Astrocyte of the spinal cord (primary cell): ENCODE measurements around the gene F2.

Experiments used
- DNase-seq: peaks from one replicate; pipeline ENCODE4 v3.0.0; 2011; ENCODE audit warnings: low read depth, low spot score
- H3K4me3 ChIP-seq: 2 replicates; pipeline ENCODE4 v1.5.1; 2011; ENCODE audit warnings: low read depth, mild to moderate bottlenecking, low read length, moderate library complexity
- CTCF ChIP-seq: IDR thresholded peaks from 2 replicates; pipeline ENCODE4 v1.5.1; 2012; ENCODE audit warnings: low read depth, mild to moderate bottlenecking, low read length, inconsistent platforms
- in situ Hi-C: cut with HindIII; loops from 2 replicates; pipeline ENCODE4 v1.10.0; 2017; ENCODE audit warnings: low sequenced_read_pairs

The F2 gene

GRCh38 chr11:46733234-46733633 lies 14.2 kb downstream of the F2 start:
- in situ Hi-C loops: no loop called here
- H3K4me3 ChIP-seq: no peak overlapping the region
- no peak for TF ChIP-seq CTCF
- DNase-seq: no peak

- no peak overlapping the region for H3K4me3 ChIP-seq
- no peak for TF ChIP-seq CTCF
- no peak for DNase-seq
- in situ Hi-C loops: no loop called here
Measured at GRCh38 chr11:46736146-46736545, 17.1 kb downstream of the F2 start.

GRCh38 chr11:46736615-46737014 lies 17.6 kb downstream of the F2 start:
- in situ Hi-C loops: no loop called here

GRCh38 chr11:46737699-46738098 lies 18.7 kb downstream of the F2 start:
- H3K4me3 ChIP-seq: no peak overlapping the region
- no peak for TF ChIP-seq CTCF
- DNase-seq: no peak
- in situ Hi-C loops: no loop called here

More at GRCh38 chr11:46736615-46737014, 17.6 kb downstream of the F2 start:
- no peak overlapping the region for H3K4me3 ChIP-seq
- TF ChIP-seq CTCF: no peak
- DNase-seq: peak; percentile 5

GRCh38 chr11:46738887-46739286 lies 19.9 kb downstream of the F2 start:
- H3K4me3 ChIP-seq: no peak overlapping the region
- no peak for DNase-seq
- in situ Hi-C loops: no loop called here
- no peak for TF ChIP-seq CTCF

GRCh38 chr11:46741600-46742484 lies 22.8 kb downstream of the F2 start:
- DNase-seq: no peak
- in situ Hi-C loops: no loop called here
- no peak for TF ChIP-seq CTCF
- no peak overlapping the region for H3K4me3 ChIP-seq
